HepG2 (cell line): ENCODE data around the gene KIAA1328. TPM values are rescaled to one million over a fixed set of nuclear protein-coding genes. Genes with fewer than 3 reads are reported as not detected.

Source experiments
- ATAC-seq: fragments of 200-7000 bp; cut with Tn5 transposase; 3 replicates; pipeline ENCODE4 v1.9.1; 2020; ENCODE audit warnings: mild to moderate bottlenecking, moderate library complexity
- BruUV-seq: library from RNA; stranded (reverse); fragments of 400-500 nt; replicated peaks from 2 replicates; lab custom pipeline; 2021; lab: Mats Ljungman, UMichigan
- CTCF ChIA-PET: fragments of 300-600 bp; formaldehyde crosslinking; extraction: SDS; loops from one replicate; lab custom pipeline; 2021; ENCODE audit warnings: low total read pairs, inconsistent platforms, low intra/inter-chr PET ratio; lab: Yijun Ruan, JAX
- POLR2A ChIA-PET: fragments of 350-600 bp; sonication (Branson Sonifier 250); formaldehyde crosslinking; loops from one replicate; lab custom pipeline; 2020; ENCODE audit warnings: antibody characterized with exemption, inconsistent platforms; lab: Yijun Ruan, JAX
- DNase-seq: peaks from one replicate; pipeline ENCODE4 v3.0.0-alpha.2; 2015; ENCODE audit warnings: low spot score
- FAIRE-seq: peaks from 3 replicates; lab custom pipeline; 2011; peaks lifted over from hg19 to GRCh38; lab: Jason Lieb, UNC
- H2AFZ ChIP-seq: one replicate; pipeline ENCODE4 v1.6.1; 2011; ENCODE audit warnings: low read length, inconsistent platforms
- H3K27ac ChIP-seq: fragments of 300-600 bp; 3 replicates; pipeline ENCODE4 v1.8.0; 2011; ENCODE audit warnings: mixed run types, mild to moderate bottlenecking, mixed read lengths, low read length, inconsistent platforms; ENCODE audit not compliant: insufficient read depth; ENCODE audit errors: extremely low read length
- H3K27me3 ChIP-seq, 2 experiments: fragments of 200-600 bp in 1 of 2; 2 replicates in 1 of 2; 3 replicates in 1 of 2; pipeline versions ENCODE4 v1.6.0 to v1.8.0; 2011; ENCODE audit warnings: low read length in 2 of 2, mild to moderate bottlenecking in 2 of 2, moderate library complexity in 2 of 2, inconsistent platforms in 1 of 2; ENCODE audit not compliant: insufficient read depth in 2 of 2, control insufficient read depth in 1 of 2
- H3K36me3 ChIP-seq, 2 experiments: fragments of 200-600 bp in 1 of 2; replicated peaks in 1 of 2; 2 replicates in 1 of 2; 3 replicates in 1 of 2; pipeline versions ENCODE4 v1.5.1 to v1.8.0; 2011; ENCODE audit warnings: low read length in 2 of 2, inconsistent platforms in 1 of 2; ENCODE audit not compliant: insufficient read depth in 2 of 2, control insufficient read depth in 1 of 2
- H3K4me1 ChIP-seq: 2 replicates; pipeline ENCODE4 v1.5.1; 2012; ENCODE audit warnings: low read length, inconsistent platforms; ENCODE audit not compliant: insufficient read depth
- H3K4me2 ChIP-seq: 2 replicates; pipeline ENCODE4 v1.6.0; 2011; ENCODE audit warnings: low read depth, low read length, inconsistent platforms
- H3K4me3 ChIP-seq, 3 experiments: fragments of 200-600 bp in 1 of 3; sonication (generic), shearing (Covaris generic) in 1 of 3; replicated peaks in 1 of 3; 2 replicates each; pipeline ENCODE4 v1.5.1; 2011 to 2016; ENCODE audit warnings: low read length in 3 of 3, inconsistent platforms in 2 of 3, low read depth in 2 of 3, mild to moderate bottlenecking in 2 of 3, control low read depth in 1 of 3, mixed read lengths in 1 of 3; ENCODE audit not compliant: insufficient read depth in 1 of 3
- H3K79me2 ChIP-seq: one replicate; pipeline ENCODE4 v1.6.1; 2011; ENCODE audit warnings: low read length, inconsistent platforms; ENCODE audit not compliant: insufficient read depth
- H3K9ac ChIP-seq: 2 replicates; pipeline ENCODE4 v1.6.0; 2011; ENCODE audit warnings: mild to moderate bottlenecking, low read depth, low read length, inconsistent platforms; ENCODE audit not compliant: insufficient read depth
- H3K9me3 ChIP-seq: 2 replicates; pipeline ENCODE4 v1.5.1; 2012; ENCODE audit warnings: mild to moderate bottlenecking, low read length
- H4K20me1 ChIP-seq: 2 replicates; pipeline ENCODE4 v1.6.0; 2011; ENCODE audit warnings: inconsistent platforms, mild to moderate bottlenecking, low read length, moderate library complexity; ENCODE audit not compliant: insufficient read depth
- ARNT ChIP-seq: fragments of 450-650 bp; IDR thresholded peaks from 2 replicates; pipeline ENCODE4 v1.6.1; 2017
- CHD4 ChIP-seq: fragments of 200-600 bp; sonication (generic); IDR thresholded peaks from 2 replicates; pipeline ENCODE4 v1.7.0; 2017; ENCODE audit warnings: mild to moderate bottlenecking, low read length, borderline replicate concordance
- ELF3 ChIP-seq: IDR thresholded peaks from 2 replicates; pipeline ENCODE4 v1.6.1; 2016; ENCODE audit warnings: missing genetic modification reagents, missing compliant biosample characterization
- EZH2 ChIP-seq: conservative IDR thresholded peaks from 2 replicates; pipeline ENCODE4 v1.6.1; 2012; ENCODE audit warnings: mild to moderate bottlenecking, low read depth, low read length, moderate library complexity
- GZF1 ChIP-seq: sonication (generic); formaldehyde crosslinking; IDR thresholded peaks from 2 replicates; pipeline ENCODE4 v1.5.1; 2020; ENCODE audit warnings: mild to moderate bottlenecking, missing genetic modification reagents
- RBAK ChIP-seq: sonication (generic); formaldehyde crosslinking; IDR thresholded peaks from 2 replicates; pipeline ENCODE4 v1.5.1; 2020; ENCODE audit warnings: mild to moderate bottlenecking, missing genetic modification reagents
- SALL2 ChIP-seq: sonication (generic); formaldehyde crosslinking; IDR thresholded peaks from 2 replicates; pipeline ENCODE4 v1.8.1; 2023; ENCODE audit warnings: mild to moderate bottlenecking, missing genetic modification reagents, inconsistent platforms
- SOX5 ChIP-seq: IDR thresholded peaks from 2 replicates; pipeline ENCODE4 v1.6.1; 2016; ENCODE audit warnings: borderline replicate concordance
- TGIF2 ChIP-seq: IDR thresholded peaks from 2 replicates; pipeline ENCODE4 v1.6.1; 2016; ENCODE audit warnings: control low read depth, missing compliant biosample characterization
- ZFP36L1 ChIP-seq: sonication (generic); formaldehyde crosslinking; IDR thresholded peaks from 2 replicates; pipeline ENCODE4 v1.8.0; 2022; ENCODE audit warnings: mild to moderate bottlenecking, missing genetic modification reagents, moderate library complexity
- ZNF598 ChIP-seq: sonication (generic); formaldehyde crosslinking; IDR thresholded peaks from 2 replicates; pipeline ENCODE4 v1.5.1; 2020; ENCODE audit warnings: mild to moderate bottlenecking, missing genetic modification reagents, borderline replicate concordance
- ZNF782 ChIP-seq: sonication (generic); formaldehyde crosslinking; IDR thresholded peaks from 2 replicates; pipeline ENCODE4 v1.4.0; 2020; ENCODE audit warnings: missing genetic modification reagents, mild to moderate bottlenecking, borderline replicate concordance
- WGBS: methylation state at CpG from one replicate; pipeline ENCODE4 v1.1.6; 2017; ENCODE audit warnings: low lambda C conversion rate; 5-methylcytosine and 5-hydroxymethylcytosine counted together
- in situ Hi-C: cut with HindIII; loops from 2 replicates; pipeline ENCODE4 v1.10.0; 2017; ENCODE audit warnings: low pct_unique_long_range_greater_than_20kb; ENCODE audit not compliant: extremely low pct_ligation_motif_present
- intact Hi-C: fragments of 100-400 bp; cut with micrococcal nuclease; formaldehyde crosslinking; loops from one replicate; pipeline ENCODE4 v1.10.0; 2022; ENCODE audit not compliant: unreplicated experiment
- polyA plus RNA-seq, 8 experiments: library from polyadenylated mRNA; depleted of rRNA in 3 of 8; stranded (reverse) in 7 of 8; unstranded in 1 of 8; fragments of >200 nt; fragmentation: Illumina TruSeq in 4 of 8; extraction: Trizol in 4 of 8; gene quantifications; 2 replicates each; pipeline versions ENCODE4 v1.2.1 to v1.2.3, GENCODE V29; 2011 to 2016; ENCODE audit warnings: low read depth in 4 of 8, missing spikeins in 1 of 8, mixed read lengths in 1 of 8; ENCODE audit not compliant: insufficient read depth in 1 of 8
- total RNA-seq, 5 experiments: library from RNA; depleted of rRNA; stranded (reverse); fragments of >200 nt; fragmentation: Illumina TruSeq; extraction: Trizol; gene quantifications; 2 replicates each; pipeline ENCODE4 v1.2.3, GENCODE V29; 2016; ENCODE audit warnings: low read depth in 1 of 5
- TF ChIP-seq, protein P1 (sequence below): sonication (generic); formaldehyde crosslinking; IDR thresholded peaks from 2 replicates; pipeline ENCODE4 v1.8.0; 2022; ENCODE audit warnings: mild to moderate bottlenecking, missing genetic modification reagents, moderate library complexity
- TF ChIP-seq, protein P2 (sequence below): sonication (generic); formaldehyde crosslinking; IDR thresholded peaks from 2 replicates; pipeline ENCODE4 v1.4.0; 2020; ENCODE audit warnings: mild to moderate bottlenecking, low read depth, missing genetic modification reagents

Gene KIAA1328
- total and polyA plus RNA-seq, 2 of the 13 experiments (the other 11 are each of a cell fraction or from before 2014, with no cell fraction given): 4.1 to 6.0 TPM

DNA sequence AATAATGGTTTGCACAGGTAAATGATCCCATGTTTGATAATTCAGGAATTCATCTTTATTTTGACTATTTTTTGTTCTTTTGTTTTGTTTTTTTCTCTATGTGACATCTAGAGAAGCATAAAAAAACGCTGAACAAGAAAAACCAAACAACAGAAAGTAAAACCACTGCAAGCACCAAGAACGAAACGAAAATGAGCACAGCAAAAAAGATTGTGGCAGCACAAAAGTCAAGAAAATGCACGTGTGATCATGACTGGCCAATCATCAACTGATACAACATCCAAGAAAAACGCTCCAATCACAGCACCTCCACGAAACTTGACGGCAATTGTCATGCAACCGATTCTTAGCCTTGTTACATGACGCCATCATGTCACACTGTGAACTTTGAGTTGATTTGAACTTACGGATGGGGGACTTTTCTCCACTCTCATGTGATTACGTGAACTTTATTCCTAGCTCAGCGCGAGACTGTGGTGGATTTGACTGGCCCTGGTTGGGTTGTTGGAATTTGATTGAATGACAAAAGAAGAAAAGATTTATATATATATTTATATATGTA, 417.9 kb downstream of the KIAA1328 start:
- BruUV-seq: no TSS peak
- H3K27ac ChIP-seq: no peak overlapping the region
- H3K79me2 ChIP-seq: no peaks in the 10 kb centered on the region
- ChIA-PET CTCF (no interaction called here), POLR2A (no interaction called here)
- peaks cover 0 to 14% of the 10 kb centered on the region in 2 experiments; a peak in 2 of 5 replicates for H3K27me3 ChIP-seq
- no peak for ATAC-seq
- TF ChIP-seq, protein P1, sequence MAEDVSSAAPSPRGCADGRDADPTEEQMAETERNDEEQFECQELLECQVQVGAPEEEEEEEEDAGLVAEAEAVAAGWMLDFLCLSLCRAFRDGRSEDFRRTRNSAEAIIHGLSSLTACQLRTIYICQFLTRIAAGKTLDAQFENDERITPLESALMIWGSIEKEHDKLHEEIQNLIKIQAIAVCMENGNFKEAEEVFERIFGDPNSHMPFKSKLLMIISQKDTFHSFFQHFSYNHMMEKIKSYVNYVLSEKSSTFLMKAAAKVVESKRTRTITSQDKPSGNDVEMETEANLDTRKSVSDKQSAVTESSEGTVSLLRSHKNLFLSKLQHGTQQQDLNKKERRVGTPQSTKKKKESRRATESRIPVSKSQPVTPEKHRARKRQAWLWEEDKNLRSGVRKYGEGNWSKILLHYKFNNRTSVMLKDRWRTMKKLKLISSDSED: no peak
- TF ChIP-seq ELF3 (CRISPR knock-in tag): no peak
- no peak for TF ChIP-seq CHD4
- TF ChIP-seq ZNF782: no peak
- TF ChIP-seq SALL2: no peak
- TF ChIP-seq EZH2: no peak
- TF ChIP-seq, protein P2, sequence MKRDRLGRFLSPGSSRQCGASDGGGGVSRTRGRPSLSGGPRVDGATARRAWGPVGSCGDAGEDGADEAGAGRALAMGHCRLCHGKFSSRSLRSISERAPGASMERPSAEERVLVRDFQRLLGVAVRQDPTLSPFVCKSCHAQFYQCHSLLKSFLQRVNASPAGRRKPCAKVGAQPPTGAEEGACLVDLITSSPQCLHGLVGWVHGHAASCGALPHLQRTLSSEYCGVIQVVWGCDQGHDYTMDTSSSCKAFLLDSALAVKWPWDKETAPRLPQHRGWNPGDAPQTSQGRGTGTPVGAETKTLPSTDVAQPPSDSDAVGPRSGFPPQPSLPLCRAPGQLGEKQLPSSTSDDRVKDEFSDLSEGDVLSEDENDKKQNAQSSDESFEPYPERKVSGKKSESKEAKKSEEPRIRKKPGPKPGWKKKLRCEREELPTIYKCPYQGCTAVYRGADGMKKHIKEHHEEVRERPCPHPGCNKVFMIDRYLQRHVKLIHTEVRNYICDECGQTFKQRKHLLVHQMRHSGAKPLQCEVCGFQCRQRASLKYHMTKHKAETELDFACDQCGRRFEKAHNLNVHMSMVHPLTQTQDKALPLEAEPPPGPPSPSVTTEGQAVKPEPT (CRISPR knock-in tag): no peak
- no peak for TF ChIP-seq TGIF2 (CRISPR knock-in tag)
- no peak for TF ChIP-seq SOX5 (CRISPR knock-in tag)
- TF ChIP-seq GZF1 (CRISPR knock-in tag): no peak
- TF ChIP-seq ARNT: no peak
- TF ChIP-seq ZFP36L1: no peak
- no peak for TF ChIP-seq RBAK (CRISPR knock-in tag)
- TF ChIP-seq ZNF598: no peak
- 0 out of 2 replicates have a peak, but pooled peaks cover 3% of the 10 kb centered on the region for H4K20me1 ChIP-seq
- H3K9ac ChIP-seq: no peak overlapping the region
- H3K4me1 ChIP-seq: no peaks in the 10 kb centered on the region
- no peak overlapping the region for H3K4me2 ChIP-seq
- no peak overlapping the region for H3K4me3 ChIP-seq
- H3K9me3 ChIP-seq: no peaks in the 10 kb centered on the region
- intact Hi-C loops: no loop called here
- in situ Hi-C loops: no loop called here
- DNase-seq: no peak
- H3K36me3 ChIP-seq: no peaks in the 10 kb centered on the region
- FAIRE-seq: no peak
- 39% methylated on average over 13 of the region's 13 CpGs for WGBS
- H2AFZ ChIP-seq: no peak overlapping the region
